Smooth muscle cell (in vitro differentiated cells): ENCODE results near the gene TYK2. TPM values are rescaled to one million over a fixed set of nuclear protein-coding genes. Genes with fewer than 3 reads are reported as not detected.
"Not testable (repeated sequence)": the region's sequence is repeated elsewhere in the genome, so short reads cannot be mapped to it uniquely, and the experiment has no call there.

Source experiments
- DNase-seq: peaks from one replicate; lab custom pipeline; 2025; ENCODE audit not compliant: unreplicated experiment; lab: John Stamatoyannopoulos, UW
- H2AFZ ChIP-seq: fragments of 200-600 bp; sonication (generic); 2 replicates; pipeline ENCODE4 v1.6.0; 2016; ENCODE audit warnings: antibody characterized with exemption, low read depth, mild to moderate bottlenecking
- H3F3A ChIP-seq: fragments of 200-600 bp; sonication (generic); 2 replicates; pipeline ENCODE4 v1.6.0; 2017; ENCODE audit warnings: antibody characterized with exemption, low read depth
- H3K27ac ChIP-seq: fragments of 200-600 bp; sonication (generic); 2 replicates; pipeline ENCODE4 v1.5.1; 2016; ENCODE audit warnings: low read depth, mild to moderate bottlenecking
- H3K27me3 ChIP-seq: fragments of 200-600 bp; sonication (generic); 2 replicates; pipeline ENCODE4 v1.6.1; 2016; ENCODE audit warnings: low read depth, mild to moderate bottlenecking
- H3K36me3 ChIP-seq: fragments of 200-600 bp; sonication (generic); 2 replicates; pipeline ENCODE4 v1.5.1; 2016; ENCODE audit warnings: low read depth
- H3K4me1 ChIP-seq: fragments of 200-600 bp; sonication (generic); 2 replicates; pipeline ENCODE4 v1.5.1; 2016; ENCODE audit warnings: low read depth
- H3K4me2 ChIP-seq: fragments of 200-600 bp; sonication (generic); 2 replicates; pipeline ENCODE4 v1.6.0; 2016; ENCODE audit warnings: mild to moderate bottlenecking
- H3K4me3 ChIP-seq: fragments of 200-600 bp; sonication (generic); 2 replicates; pipeline ENCODE4 v1.5.1; 2016; ENCODE audit warnings: mild to moderate bottlenecking
- H3K79me2 ChIP-seq: fragments of 200-600 bp; sonication (generic); 2 replicates; pipeline ENCODE4 v1.6.0; 2016; ENCODE audit warnings: low read depth, mild to moderate bottlenecking
- H3K9ac ChIP-seq: fragments of 200-600 bp; sonication (generic); 2 replicates; pipeline ENCODE4 v1.6.0; 2016; ENCODE audit warnings: low read depth
- H3K9me3 ChIP-seq: fragments of 200-600 bp; sonication (generic); replicated peaks from 2 replicates; pipeline ENCODE4 v1.5.1; 2016; ENCODE audit warnings: low read depth
- H4K20me1 ChIP-seq: fragments of 200-600 bp; sonication (generic); 2 replicates; pipeline ENCODE4 v1.6.0; 2016; ENCODE audit warnings: low read depth
- CTCF ChIP-seq: fragments of 200-600 bp; sonication (generic); IDR thresholded peaks from 2 replicates; pipeline ENCODE4 v1.5.1; 2017; ENCODE audit warnings: borderline replicate concordance, mild to moderate bottlenecking, antibody characterized with exemption; ENCODE audit not compliant: insufficient read depth, poor library complexity, severe bottlenecking
- WGBS: methylation state at CpG from one replicate; pipeline ENCODE4 v1.1.7; 2016; ENCODE audit warnings: low lambda C conversion rate; 5-methylcytosine and 5-hydroxymethylcytosine counted together
- polyA plus RNA-seq: library from polyadenylated mRNA; unstranded; fragments of >200 nt; fragmentation: Nextera tagmentation; extraction: Ambion mirVana; gene quantifications from 2 replicates; pipeline ENCODE4 v1.2.1, GENCODE V29; 2016
- total RNA-seq: library from RNA; depleted of rRNA; stranded (reverse); fragments of >200 nt; gene quantifications from 2 replicates; pipeline ENCODE4 v1.2.3, GENCODE V29; 2014

TYK2 gene
- total and polyA plus RNA-seq, 2 experiments from 2014 or later, result 53.1 to 98.4 TPM

DNA sequence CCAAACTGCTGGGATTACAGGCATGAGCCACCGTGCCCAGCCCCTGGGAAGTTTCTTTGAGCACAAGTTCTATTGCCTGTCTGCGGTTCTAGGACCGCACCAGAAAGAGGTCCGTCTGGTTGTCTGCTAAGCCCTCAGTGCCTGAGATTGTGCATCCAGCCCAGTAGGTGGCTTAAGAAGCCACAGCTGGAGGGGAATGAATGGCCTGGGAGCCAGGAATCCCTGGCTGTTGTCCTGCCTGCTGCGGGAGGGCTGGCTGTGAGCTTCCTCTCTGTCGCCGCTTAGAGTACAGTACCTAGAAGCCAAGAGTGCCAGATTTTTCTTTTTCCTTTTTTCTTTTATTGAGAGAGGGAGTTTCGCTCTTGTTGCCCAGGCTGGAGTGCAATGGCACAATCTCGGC lies 4.2 kb upstream of the TYK2 start:
- H3F3A ChIP-seq, result no peaks in the 10 kb centered on the region
- H3K27ac ChIP-seq, result no peak overlapping the region
- WGBS, result 82% methylated on average over 9 of the region's 9 CpGs
- H3K4me2 ChIP-seq, result no peak overlapping the region
- H3K79me2 ChIP-seq, result peaks cover 6% of the 10 kb centered on the region
- peaks cover 6% of the 10 kb centered on the region for H3K4me1 ChIP-seq
- no peak overlapping the region for H3K9ac ChIP-seq
- H3K9me3 ChIP-seq, result no peaks in the 10 kb centered on the region
- DNase-seq, result no peak
- H2AFZ ChIP-seq, result no peak overlapping the region
- no peak overlapping the region for H3K4me3 ChIP-seq
- no peaks in the 10 kb centered on the region for H3K27me3 ChIP-seq
- TF ChIP-seq CTCF, result no peak
- H4K20me1 ChIP-seq, result no peaks in the 10 kb centered on the region
- H3K36me3 ChIP-seq, result no peaks in the 10 kb centered on the region

DNA sequence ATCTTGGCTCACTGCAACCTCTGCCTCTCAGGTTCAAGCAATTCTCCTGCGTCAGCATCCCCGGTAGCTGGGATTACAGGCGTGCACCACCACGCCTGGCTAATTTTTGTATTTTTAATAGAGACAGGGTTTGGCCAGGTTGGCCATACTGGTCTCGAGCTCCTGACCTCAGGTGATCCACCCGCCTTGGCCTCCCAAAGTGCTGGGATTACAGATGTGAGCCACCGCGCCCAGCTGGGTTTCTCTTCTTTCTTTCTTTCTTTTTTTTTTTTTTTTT lies 2.8 kb upstream of the TYK2 start:
- H3F3A ChIP-seq, H3K27ac ChIP-seq, H4K20me1 ChIP-seq, H3K4me2 ChIP-seq, DNase-seq, H3K79me2 ChIP-seq, H3K27me3 ChIP-seq, H3K4me1 ChIP-seq, H3K9ac ChIP-seq, H2AFZ ChIP-seq, H3K4me3 ChIP-seq, H3K36me3 ChIP-seq, H3K9me3 ChIP-seq: not testable (repeated sequence)
- 95% methylated on average over 8 of the region's 8 CpGs for WGBS

DNA sequence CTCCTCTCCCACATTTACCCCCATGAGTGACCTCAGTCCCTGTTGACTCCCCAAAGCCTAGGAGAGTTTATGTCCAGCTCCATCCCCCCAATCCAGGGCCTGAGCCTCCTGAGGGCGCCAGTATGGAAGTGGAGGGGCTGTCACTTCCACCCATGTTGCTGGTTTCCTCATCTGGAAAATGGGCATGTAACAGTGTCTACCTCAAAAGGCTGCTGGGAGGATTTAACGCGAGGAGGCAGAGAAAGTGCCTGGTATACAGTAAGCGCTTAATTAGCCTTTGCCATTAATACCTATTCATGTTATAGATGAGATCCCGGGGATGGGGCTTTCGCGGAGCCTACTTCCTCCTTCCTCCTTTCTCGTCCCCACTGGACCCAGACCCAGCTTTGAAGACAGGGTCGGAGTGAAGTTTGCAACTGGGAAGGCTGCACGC lies 476 bp downstream of the TYK2 start:
- Histone ChIP-seq H2AFZ (peak overlapping the region; percentile 76), H3F3A (no peaks in the 10 kb centered on the region), H3K36me3 (no peaks in the 10 kb centered on the region), H3K4me3 (peak overlapping the region; percentile 87), H3K9me3 (no peaks in the 10 kb centered on the region), H3K27me3 (no peaks in the 10 kb centered on the region), H3K27ac (no peak overlapping the region), H3K9ac (peak overlapping the region; percentile 85), H3K4me1 (peaks cover 8% of the 10 kb centered on the region), H3K4me2 (peak overlapping the region; percentile 92), H3K79me2 (peaks cover 8% of the 10 kb centered on the region), H4K20me1 (no peaks in the 10 kb centered on the region)
- WGBS, result 1% methylated on average over 10 of the region's 10 CpGs
- DNase-seq, result no peak
- no peak for TF ChIP-seq CTCF

GRCh38 chr19:10378124-10378523 lies 2.2 kb downstream of the TYK2 start:
- H3K4me3 ChIP-seq, result no peak overlapping the region
- H3K4me1 ChIP-seq, result peaks cover 8% of the 10 kb centered on the region
- no peak overlapping the region for H3K9ac ChIP-seq
- no peak for TF ChIP-seq CTCF
- no peak overlapping the region for H3K4me2 ChIP-seq
- H2AFZ ChIP-seq, result no peak overlapping the region
- no peaks in the 10 kb centered on the region for H3K9me3 ChIP-seq
- no peaks in the 10 kb centered on the region for H3K27me3 ChIP-seq
- H3F3A ChIP-seq, result no peaks in the 10 kb centered on the region
- H3K79me2 ChIP-seq, result peaks cover 8% of the 10 kb centered on the region
- no peaks in the 10 kb centered on the region for H4K20me1 ChIP-seq
- no peaks in the 10 kb centered on the region for H3K36me3 ChIP-seq
- no peak overlapping the region for H3K27ac ChIP-seq
- no peak for DNase-seq
- 100% methylated on average over 3 of the region's 8 CpGs for whole genome bisulfite sequencing

DNA sequence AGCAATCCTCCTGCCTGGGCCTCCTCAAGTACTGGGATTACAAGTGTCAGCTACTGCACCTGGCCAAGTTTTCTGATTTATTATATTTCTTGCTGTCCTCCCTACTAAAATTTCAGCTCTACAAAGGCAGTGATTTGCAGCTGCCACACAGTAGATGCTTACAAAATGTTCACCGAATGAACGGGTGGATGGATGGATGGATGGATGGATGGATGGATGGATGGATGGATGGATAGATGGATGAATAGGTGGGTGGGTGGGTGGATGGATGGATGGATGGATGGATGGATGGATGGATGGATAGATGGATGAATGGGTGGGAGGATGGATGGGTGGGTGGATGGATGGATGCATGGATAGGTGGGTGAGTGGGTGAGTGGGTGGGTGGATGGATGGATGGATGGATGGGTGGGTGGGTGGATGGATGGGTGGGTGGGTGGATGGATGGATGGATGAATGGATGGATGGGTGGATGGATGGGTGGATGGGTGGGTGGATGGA lies 3.2 kb downstream of the TYK2 start:
- not testable (repeated sequence) for DNase-seq, H2AFZ ChIP-seq, H3K4me1 ChIP-seq, H3K4me2 ChIP-seq, H4K20me1 ChIP-seq, H3K79me2 ChIP-seq, H3K4me3 ChIP-seq, H3K9me3 ChIP-seq, H3K27me3 ChIP-seq, H3F3A ChIP-seq, H3K36me3 ChIP-seq, H3K27ac ChIP-seq, H3K9ac ChIP-seq
- 98% methylated on average over 2 of the region's 2 CpGs for WGBS
